SJCRH30 (cell line): ENCODE data around the gene RAB31. TPM values are rescaled to one million over a fixed set of nuclear protein-coding genes. Genes with fewer than 3 reads are reported as not detected.

Experiments used
- DNase-seq, 2 experiments: peaks; one replicate each; pipeline ENCODE4 v3.0.0-alpha.2; 2015 to 2020
- H3K27ac ChIP-seq: fragments of 250-450 bp; sonication (Bioruptor Pico); 2 replicates; pipeline ENCODE4 v1.5.1; 2020; ENCODE audit warnings: mild to moderate bottlenecking, moderate library complexity
- H3K27me3 ChIP-seq: fragments of 250-450 bp; sonication (Bioruptor Pico); 2 replicates; pipeline ENCODE4 v1.5.1; 2020; ENCODE audit warnings: mild to moderate bottlenecking, moderate library complexity
- H3K36me3 ChIP-seq: fragments of 250-450 bp; sonication (Bioruptor Pico); 2 replicates; pipeline ENCODE4 v1.5.1; 2020; ENCODE audit warnings: mild to moderate bottlenecking, moderate library complexity
- H3K4me1 ChIP-seq: fragments of 250-450 bp; sonication (Bioruptor Pico); 2 replicates; pipeline ENCODE4 v1.5.1; 2020; ENCODE audit warnings: mild to moderate bottlenecking, moderate library complexity
- H3K4me3 ChIP-seq: fragments of 250-450 bp; sonication (Bioruptor Pico); 2 replicates; pipeline ENCODE4 v1.5.1; 2020; ENCODE audit warnings: mild to moderate bottlenecking, moderate library complexity
- H3K9me3 ChIP-seq: fragments of 250-450 bp; sonication (Bioruptor Pico); replicated peaks from 2 replicates; pipeline ENCODE4 v1.5.1; 2020; ENCODE audit warnings: mild to moderate bottlenecking, moderate library complexity
- total RNA-seq: library from RNA; depleted of rRNA; stranded (reverse); fragments of >200 nt; shearing (Covaris generic); gene quantifications from 2 replicates; pipeline ENCODE4 v1.2.3, GENCODE V29; 2014

RAB31 gene
- total RNA-seq, 1 experiment from 2014 or later: 8.1 TPM

DNA sequence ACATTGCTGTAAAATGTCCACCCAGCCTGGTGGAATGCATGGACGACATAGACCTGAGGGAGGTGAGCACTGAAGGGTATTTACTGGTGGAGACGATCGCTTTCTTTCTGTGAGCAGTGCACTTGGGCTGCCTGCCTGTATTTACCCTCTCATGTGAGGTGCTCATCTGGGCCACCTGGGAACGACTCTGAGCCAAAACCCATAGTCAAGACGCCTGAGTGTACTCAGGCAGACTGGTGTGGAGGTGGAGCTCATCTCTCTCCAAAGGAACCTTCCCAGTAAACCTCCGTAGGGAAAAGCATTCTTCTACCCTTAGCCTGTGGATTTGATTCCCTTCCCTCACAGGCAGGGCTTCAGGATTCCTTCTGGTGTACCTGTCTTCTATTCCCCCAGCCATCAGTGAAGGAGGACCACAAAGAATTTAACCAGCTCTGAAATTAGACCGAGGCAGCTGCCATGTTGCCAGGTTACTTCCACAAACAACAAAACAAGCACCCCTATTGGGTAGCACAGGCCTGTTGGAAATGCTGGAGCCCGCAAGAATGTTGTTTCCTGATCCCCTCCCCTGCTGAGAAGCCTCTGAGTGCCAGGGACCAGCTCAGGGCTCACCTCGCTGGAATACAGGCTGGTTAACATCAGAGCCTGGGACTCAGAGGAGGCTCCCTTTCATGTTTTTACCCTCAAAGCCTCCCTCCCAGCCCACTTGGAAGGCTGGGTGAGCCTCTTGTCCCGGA lies 130.2 kb downstream of the RAB31 start:
- no peak overlapping the region for H3K27ac ChIP-seq
- H3K4me3 ChIP-seq: no peak overlapping the region
- H3K27me3 ChIP-seq: no peaks in the 10 kb centered on the region
- no peaks in the 10 kb centered on the region for H3K9me3 ChIP-seq
- no peaks in the 10 kb centered on the region for H3K36me3 ChIP-seq
- H3K4me1 ChIP-seq: peaks cover 11% of the 10 kb centered on the region; the same call in 1 of the 2 replicates
- peak; percentile 55 to 64 for DNase-seq

DNA sequence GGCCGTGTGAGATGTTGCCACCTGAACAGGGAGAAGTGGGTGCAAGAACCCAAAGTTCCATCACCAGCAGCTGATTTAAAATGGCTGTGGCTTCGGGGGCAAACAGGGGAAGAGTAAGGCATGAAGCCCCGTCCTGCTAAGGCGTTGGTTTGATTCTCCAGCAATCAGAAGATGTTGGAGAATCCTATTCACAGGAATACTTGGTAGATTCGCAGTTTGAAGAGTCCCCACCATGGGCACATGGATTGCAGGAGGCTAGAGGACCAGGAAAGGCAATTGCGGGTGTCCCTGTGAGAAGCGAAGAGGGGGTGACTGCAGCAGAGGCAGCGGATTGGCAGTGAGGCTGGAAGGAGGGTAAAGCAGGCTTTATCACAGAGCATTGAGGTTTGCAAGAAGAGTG lies 131.1 kb downstream of the RAB31 start:
- Histone ChIP-seq H3K9me3 (no peaks in the 10 kb centered on the region), H3K27me3 (no peaks in the 10 kb centered on the region), H3K27ac (no peak overlapping the region), H3K4me3 (no peak overlapping the region), H3K36me3 (no peaks in the 10 kb centered on the region), H3K4me1 (peaks cover 11% of the 10 kb centered on the region; the same call in 1 of the 2 replicates)
- DNase-seq: no peak

DNA sequence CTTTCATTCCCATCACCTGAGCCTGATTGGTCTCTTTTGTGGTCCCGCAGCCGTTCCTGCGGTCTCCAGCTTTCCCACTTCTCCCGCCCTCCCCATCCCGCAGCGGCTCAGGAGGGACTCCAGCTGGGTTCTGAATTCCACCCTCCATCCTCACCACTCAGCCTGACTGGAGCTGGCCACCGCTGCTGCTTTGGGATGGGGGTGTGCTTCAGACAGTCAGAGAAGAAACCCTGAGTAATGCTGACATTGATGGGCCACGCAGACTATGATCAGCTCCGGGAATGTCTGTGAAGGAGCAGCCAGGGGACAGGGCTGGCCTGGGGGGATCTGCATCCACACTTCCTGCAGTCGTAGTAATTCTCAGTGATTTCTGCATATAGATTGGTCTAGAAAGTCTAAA lies 131.8 kb downstream of the RAB31 start:
- H3K4me1 ChIP-seq: peaks cover 11% of the 10 kb centered on the region; the same call in 1 of the 2 replicates
- H3K9me3 ChIP-seq: no peaks in the 10 kb centered on the region
- no peaks in the 10 kb centered on the region for H3K27me3 ChIP-seq
- H3K4me3 ChIP-seq: no peak overlapping the region
- DNase-seq: no peak
- H3K27ac ChIP-seq: no peak overlapping the region
- no peaks in the 10 kb centered on the region for H3K36me3 ChIP-seq

DNA sequence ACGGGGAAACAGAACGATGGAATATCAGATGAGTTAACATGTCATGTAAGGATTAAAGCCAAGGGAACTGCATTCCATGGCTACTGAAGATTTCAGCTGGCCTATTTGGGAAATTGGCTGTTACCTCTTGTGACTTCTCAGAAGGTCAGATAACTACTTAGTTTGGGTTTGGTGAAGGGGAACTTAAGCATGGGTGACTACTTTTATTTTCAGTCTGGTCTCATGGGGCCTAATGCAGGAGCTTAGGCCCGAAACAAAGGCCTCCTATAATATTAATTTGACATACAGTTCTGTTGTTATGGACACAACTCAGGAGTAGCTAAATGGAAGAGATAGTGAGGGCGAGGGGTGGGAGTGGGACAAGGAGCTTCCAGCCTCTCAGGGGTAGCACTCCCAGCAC lies 133.7 kb downstream of the RAB31 start:
- Histone ChIP-seq H3K27me3 (no peaks in the 10 kb centered on the region), H3K9me3 (no peaks in the 10 kb centered on the region), H3K27ac (no peak overlapping the region), H3K4me1 (peaks cover 5% of the 10 kb centered on the region; the same call in 1 of the 2 replicates), H3K4me3 (no peak overlapping the region), H3K36me3 (no peaks in the 10 kb centered on the region)
- no peak for DNase-seq

DNA sequence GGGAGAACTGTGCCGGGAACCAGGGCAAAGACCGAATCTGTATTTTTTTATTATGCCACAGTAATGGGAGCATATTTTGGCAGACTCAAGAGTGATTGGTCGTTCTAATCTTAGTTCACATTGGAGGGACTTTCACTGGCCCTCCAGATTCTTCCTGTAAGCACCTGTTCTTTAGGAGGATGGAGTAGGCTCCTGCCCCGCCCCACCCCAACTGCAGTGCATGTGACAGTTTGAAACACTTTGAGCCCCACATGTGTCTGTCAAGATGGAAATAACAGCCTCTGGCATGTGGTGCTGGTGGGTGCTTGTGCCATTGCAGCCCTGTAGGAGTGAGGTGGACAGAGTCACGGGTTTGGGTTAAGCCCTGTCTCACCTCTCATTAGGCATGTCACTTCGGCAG lies 134.3 kb downstream of the RAB31 start:
- H3K4me3 ChIP-seq: no peak overlapping the region
- no peaks in the 10 kb centered on the region for H3K36me3 ChIP-seq
- H3K27me3 ChIP-seq: no peaks in the 10 kb centered on the region
- no peaks in the 10 kb centered on the region for H3K9me3 ChIP-seq
- peaks cover 5% of the 10 kb centered on the region; the same call in 1 of the 2 replicates for H3K4me1 ChIP-seq
- no peak for DNase-seq
- no peak overlapping the region for H3K27ac ChIP-seq

DNA sequence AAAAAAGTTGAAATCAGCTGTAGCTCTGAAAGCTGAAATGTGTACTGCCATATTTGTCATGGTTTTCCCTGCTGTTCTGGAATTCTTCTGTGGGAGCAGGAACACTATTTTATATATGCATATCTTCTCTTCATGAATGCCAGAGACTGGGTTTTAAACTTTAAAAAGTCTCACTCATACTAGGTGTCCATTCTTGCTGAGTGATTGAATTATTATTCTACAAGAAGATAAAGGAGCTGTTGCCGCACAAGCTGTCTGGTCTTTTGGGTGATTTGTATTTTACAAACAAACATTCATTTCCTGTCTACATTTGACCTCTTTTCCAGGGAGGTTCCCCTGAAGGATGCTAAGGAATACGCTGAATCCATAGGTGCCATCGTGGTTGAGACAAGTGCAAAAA lies 137.2 kb downstream of the RAB31 start:
- DNase-seq: no peak
- no peak overlapping the region for H3K4me3 ChIP-seq
- no peaks in the 10 kb centered on the region for H3K27me3 ChIP-seq
- no peaks in the 10 kb centered on the region for H3K36me3 ChIP-seq
- H3K9me3 ChIP-seq: no peaks in the 10 kb centered on the region
- H3K27ac ChIP-seq: no peak overlapping the region
- H3K4me1 ChIP-seq: peaks cover 9% of the 10 kb centered on the region; the same call in 1 of the 2 replicates

DNA sequence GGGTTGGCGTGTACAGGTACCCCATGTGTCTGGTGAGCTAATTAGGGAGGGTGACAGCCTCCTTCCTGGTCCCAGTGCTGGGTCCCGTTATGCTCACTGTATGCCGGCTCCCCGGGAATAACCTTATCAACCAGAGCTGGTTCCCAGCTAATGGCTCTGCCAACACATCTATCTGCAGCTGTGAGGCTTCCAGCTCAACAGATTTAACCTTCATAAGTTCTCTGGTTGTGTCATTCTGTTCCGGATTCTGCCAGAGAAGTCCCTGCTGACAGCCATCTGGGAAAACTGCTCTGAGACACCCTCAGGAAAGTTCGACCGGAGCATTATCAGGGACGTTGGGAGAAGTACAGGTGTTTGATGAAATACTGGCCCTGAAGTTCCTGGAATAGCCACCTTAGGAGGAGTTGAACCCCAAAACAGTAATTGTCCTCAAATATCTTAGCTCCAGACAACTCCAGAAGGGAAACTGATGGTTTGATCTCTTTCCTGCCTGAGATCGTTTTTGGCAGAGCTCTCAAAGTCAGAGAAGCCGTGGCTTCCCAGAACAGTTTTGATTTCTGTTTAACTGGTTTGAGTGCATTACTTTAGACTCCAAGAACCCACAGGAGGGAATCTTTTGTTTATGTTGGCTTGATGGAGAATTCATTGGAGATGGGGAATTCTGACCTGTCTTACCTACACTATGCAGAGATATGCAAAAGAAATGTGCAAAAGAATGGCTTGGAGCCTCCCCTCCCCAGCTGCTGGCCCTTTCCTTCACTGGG lies 138.2 kb downstream of the RAB31 start:
- Histone ChIP-seq H3K4me3 (no peak overlapping the region), H3K27ac (no peak overlapping the region), H3K36me3 (no peaks in the 10 kb centered on the region), H3K4me1 (peaks cover 9% of the 10 kb centered on the region; the same call in 1 of the 2 replicates), H3K9me3 (no peaks in the 10 kb centered on the region), H3K27me3 (no peaks in the 10 kb centered on the region)
- no peak for DNase-seq

DNA sequence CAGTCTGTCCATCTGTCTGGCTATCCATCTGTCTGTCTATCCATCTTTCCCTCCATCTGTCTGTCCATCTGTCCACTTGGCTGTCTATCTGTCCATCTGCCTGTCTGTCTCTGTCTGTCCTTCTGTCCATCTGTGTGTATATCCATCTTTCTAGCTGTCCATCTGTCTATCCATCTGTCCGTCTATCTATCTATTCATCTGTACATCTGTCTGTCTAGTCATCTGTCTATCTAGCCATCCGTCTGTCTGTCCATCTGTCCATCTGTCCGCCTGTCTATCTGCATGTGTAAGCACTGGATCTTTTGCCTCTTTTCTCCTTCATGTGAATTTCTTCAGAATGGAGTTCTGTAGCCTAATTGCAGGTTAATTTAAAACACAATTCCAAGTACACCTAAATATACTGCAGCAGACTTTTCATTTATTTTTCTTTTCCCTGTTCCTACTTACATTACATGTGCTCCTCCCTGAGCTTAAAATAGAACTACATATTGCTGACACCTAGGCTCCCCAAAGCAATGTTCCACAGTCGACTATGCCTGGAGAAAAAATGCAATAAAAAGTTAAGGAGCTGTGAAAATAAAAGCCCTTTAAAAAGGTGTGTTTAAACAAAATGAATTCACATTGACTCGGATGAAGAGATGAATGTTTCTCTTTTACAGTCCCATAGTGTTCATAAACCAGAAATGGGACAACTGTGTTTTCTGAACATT lies 140.2 kb downstream of the RAB31 start:
- Histone ChIP-seq H3K4me3 (no peak overlapping the region), H3K4me1 (peaks cover 9% of the 10 kb centered on the region; the same call in 1 of the 2 replicates), H3K27me3 (no peaks in the 10 kb centered on the region), H3K36me3 (no peaks in the 10 kb centered on the region), H3K9me3 (no peaks in the 10 kb centered on the region), H3K27ac (no peak overlapping the region)
- DNase-seq: no peak

DNA sequence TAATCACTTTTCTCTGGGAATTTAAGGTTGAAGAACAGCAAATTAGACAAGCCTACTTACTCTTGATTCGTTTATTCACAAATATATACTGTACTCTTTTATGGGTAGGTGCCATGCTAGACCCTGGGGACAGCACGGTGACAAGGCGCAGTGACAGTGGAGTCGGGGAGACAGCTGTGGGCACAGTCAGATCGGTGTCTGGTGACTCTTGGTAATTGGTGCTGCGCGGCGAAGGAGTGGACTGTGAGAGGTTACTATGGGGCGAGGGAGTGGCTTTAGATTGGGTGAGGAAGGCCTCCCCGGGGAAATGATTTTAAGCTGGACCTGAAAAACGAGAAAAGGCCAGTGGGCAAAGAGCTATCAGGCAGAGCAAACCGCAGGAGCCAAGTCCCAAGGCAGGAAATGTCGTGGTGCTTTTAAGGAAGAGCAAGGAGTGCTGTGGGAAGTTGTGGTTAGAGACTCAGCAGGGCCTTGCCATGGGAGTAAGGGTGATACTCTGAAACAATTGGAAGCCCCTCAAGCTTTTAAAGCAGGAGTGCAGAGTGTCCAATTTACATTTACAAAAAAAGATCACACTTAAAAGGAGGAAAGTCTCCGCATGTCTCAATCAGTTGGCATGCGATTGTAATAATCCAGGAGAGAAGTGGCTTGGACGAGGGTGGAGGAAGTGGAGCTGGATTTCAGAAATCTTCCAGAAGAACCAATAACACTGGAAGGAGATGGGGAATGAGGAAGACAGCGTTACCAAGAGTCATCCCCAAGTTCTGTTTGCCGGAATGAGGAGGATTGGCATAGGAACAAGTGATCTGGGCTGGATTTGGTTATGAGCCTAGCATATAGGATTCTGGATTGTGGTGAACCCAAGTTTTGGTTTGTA lies 141.5 kb downstream of the RAB31 start:
- Histone ChIP-seq H3K4me3 (peak overlapping the region; percentile 29), H3K27ac (peak overlapping the region; percentile 46), H3K27me3 (no peaks in the 10 kb centered on the region), H3K36me3 (no peaks in the 10 kb centered on the region), H3K4me1 (peaks cover 9% of the 10 kb centered on the region; the same call in 1 of the 2 replicates), H3K9me3 (no peaks in the 10 kb centered on the region)
- DNase-seq: peak; percentile 82 to 88

DNA sequence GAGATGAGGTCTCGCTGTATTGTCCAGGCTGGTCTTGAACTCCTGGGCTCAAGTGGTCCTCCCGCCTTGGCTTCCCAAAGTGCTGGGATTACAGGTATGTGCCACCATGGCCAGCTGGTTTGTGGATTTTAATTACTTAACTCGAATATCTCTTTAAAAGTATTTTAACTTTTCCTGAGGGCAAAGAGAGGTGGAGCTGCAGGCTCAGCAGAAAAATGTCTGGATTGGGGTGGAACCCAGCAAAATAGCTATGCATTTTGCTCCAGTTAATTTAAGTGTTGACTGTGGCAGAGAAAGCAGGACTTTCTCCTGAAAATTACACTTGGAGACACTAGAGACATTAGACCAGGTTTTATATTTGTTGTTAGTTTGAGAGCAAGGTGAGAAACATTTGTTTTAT lies 142.2 kb downstream of the RAB31 start:
- DNase-seq: no peak
- H3K9me3 ChIP-seq: no peaks in the 10 kb centered on the region
- peaks cover 9% of the 10 kb centered on the region; the same call in 1 of the 2 replicates for H3K4me1 ChIP-seq
- H3K36me3 ChIP-seq: no peaks in the 10 kb centered on the region
- H3K4me3 ChIP-seq: no peak overlapping the region
- H3K27ac ChIP-seq: no peak overlapping the region
- no peaks in the 10 kb centered on the region for H3K27me3 ChIP-seq

DNA sequence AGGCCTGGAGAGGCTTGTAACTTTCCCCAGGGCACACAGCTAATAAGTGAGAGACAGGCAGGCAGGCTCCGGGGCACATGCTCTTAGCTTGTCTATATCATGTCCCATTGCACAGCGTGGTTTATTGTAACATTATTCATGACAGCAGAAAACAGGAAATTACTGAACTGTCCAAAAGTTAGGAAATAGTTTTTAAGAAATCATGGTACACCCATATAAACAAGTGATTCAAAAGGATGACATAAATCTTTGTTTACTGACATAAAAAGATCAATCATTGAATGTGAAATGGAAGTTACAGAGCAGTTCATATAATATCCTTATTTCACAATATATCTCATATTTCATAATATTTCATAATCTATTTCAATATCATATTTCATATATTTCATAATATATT lies 143.4 kb downstream of the RAB31 start:
- Histone ChIP-seq H3K27me3 (no peaks in the 10 kb centered on the region), H3K4me1 (peaks cover 9% of the 10 kb centered on the region; the same call in 1 of the 2 replicates), H3K4me3 (no peak overlapping the region), H3K27ac (no peak overlapping the region), H3K36me3 (no peaks in the 10 kb centered on the region), H3K9me3 (no peaks in the 10 kb centered on the region)
- no peak for DNase-seq

DNA sequence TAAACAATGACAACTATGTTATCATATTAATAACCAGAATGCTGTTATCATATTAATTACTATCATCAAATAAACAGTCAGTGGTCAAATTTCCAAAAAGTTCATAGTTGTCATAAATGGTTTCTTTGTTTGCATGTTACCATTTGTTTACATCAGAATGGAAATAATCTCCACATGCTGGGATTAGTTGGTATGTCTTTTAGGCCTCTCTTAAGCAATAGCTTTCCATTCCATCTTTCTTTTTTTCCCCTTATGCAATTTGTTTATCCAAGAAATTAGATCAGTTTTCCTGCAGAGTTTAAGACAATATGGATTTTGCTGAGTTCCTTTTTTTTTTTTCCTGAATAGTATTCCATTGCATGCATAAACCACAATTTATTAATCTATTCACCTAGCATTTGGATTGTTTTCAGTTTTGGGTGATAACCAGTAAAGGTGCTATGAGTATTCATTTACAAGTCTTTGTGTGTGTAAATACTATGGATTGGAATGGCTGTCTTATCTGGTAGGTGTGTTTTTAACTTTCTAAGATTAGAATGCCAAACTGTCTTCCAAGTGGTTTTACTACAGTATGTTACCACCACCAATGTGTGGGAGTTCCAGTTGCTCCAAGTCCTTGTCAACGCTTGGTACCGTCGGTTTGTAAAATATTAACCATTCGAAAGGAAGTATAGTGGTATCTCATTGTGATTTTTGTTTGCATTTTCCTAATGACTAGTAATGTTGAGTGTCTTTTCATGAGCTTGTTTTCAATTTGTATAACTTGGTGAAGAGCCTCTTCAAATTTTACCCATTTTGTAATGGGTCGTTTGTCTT lies 144.4 kb downstream of the RAB31 start:
- DNase-seq: no peak
- H3K27ac ChIP-seq: no peak overlapping the region

DNA sequence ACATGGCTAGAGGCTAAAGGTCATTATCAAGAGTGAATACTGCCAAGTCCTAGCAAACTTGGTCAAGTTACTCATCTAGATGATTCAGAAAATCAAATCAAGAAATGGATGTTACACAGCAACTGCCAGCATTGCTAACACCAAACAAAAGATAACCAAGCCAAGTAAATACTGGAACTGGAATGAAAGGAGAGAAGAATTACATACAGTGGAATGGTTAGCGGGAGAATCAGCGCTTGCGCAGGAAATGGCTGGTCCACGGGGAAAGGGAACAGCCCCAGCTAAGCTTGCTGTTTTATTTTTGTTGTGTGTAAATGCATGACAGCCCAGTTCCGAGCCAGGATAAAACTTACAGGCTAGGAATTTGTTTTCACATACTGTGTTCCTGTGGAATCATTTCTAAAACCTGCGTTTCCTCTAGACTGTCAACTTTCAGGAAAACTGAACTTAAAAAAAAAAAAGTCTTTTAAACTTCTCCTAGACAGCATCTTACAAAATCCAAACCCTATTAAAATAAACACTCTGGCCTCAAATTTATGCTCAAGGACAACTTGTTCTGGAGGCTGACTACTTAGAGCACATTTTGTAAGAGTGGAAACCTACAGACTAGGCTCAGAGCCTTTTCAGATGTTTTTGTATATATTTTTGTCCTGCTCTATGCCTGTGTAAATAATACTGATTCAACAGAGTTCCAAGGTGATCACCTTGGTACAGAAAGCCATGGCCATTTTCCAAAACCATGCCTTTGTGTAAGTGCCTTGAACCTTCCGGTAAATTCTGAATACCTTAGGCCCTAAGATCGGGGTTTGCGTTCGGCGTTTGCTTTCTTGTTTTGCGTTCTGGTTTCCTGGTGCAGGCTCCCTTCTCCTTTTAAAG lies 146.9 kb downstream of the RAB31 start:
- no peak for DNase-seq
- H3K4me1 ChIP-seq: no peaks in the 10 kb centered on the region
- H3K9me3 ChIP-seq: no peaks in the 10 kb centered on the region
- H3K36me3 ChIP-seq: no peaks in the 10 kb centered on the region
- no peak overlapping the region for H3K27ac ChIP-seq
- no peak overlapping the region for H3K4me3 ChIP-seq
- no peaks in the 10 kb centered on the region for H3K27me3 ChIP-seq

More for the DNA sequence above, 144.4 kb downstream of the RAB31 start:
- no peaks in the 10 kb centered on the region for H3K27me3 ChIP-seq
- no peaks in the 10 kb centered on the region for H3K9me3 ChIP-seq
- no peaks in the 10 kb centered on the region for H3K36me3 ChIP-seq
- no peak overlapping the region for H3K4me3 ChIP-seq
- H3K4me1 ChIP-seq: peaks cover 9% of the 10 kb centered on the region; the same call in 1 of the 2 replicates
